Prostate gland (tissue), 2 donors: ENCODE data around the gene COL1A1. TPM values are rescaled to one million over a fixed set of nuclear protein-coding genes. Genes with fewer than 3 reads are reported as not detected.
A peak's percentile ranks its signal among the peaks of the same experiment; 100 is the strongest.

Source experiments
- DNase-seq: peaks from one replicate; pipeline ENCODE4 v3.0.0-alpha.2; 2019; ENCODE audit warnings: low spot score
- H3K27ac ChIP-seq, 2 donors: fragments of 200-600 bp; sonication (generic); 2 replicates each; pipeline ENCODE4 v1.5.1; 2017 to 2019
- H3K27me3 ChIP-seq: fragments of 200-600 bp; sonication (generic); replicated peaks from 2 replicates; pipeline ENCODE4 v1.5.1; 2019; ENCODE audit not compliant: insufficient read depth
- H3K36me3 ChIP-seq, 2 donors: fragments of 200-600 bp; sonication (generic); 1 replicate in 1 of 2; 2 replicates in 1 of 2; pipeline versions ENCODE4 v1.5.1 to v1.8.1; 2017 to 2019
- H3K4me1 ChIP-seq: fragments of 200-600 bp; sonication (generic); replicated peaks from 2 replicates; pipeline ENCODE4 v1.5.1; 2019
- H3K4me3 ChIP-seq, 2 donors: fragments of 200-600 bp; sonication (generic); 2 replicates each; pipeline ENCODE4 v1.5.1; 2017 to 2019
- H3K9me3 ChIP-seq: fragments of 200-600 bp; sonication (generic); 2 replicates; pipeline ENCODE4 v1.5.1; 2017
- POLR2A ChIP-seq: fragments of 450-650 bp; IDR thresholded peaks from one replicate; pipeline ENCODE4 v1.6.1; 2016; ENCODE audit warnings: antibody characterized with exemption, mild to moderate bottlenecking
- POLR2AphosphoS5 ChIP-seq: sonication (generic); formaldehyde crosslinking; IDR thresholded peaks from one replicate; pipeline ENCODE4 v1.6.1; 2017; ENCODE audit warnings: antibody characterized with exemption
- WGBS: methylation state at CpG from one replicate; pipeline ENCODE4 v1.1.5; 2018; 5-methylcytosine and 5-hydroxymethylcytosine counted together
- intact Hi-C: fragments of 100-400 bp; cut with DNase I; formaldehyde crosslinking; loops from one replicate; pipeline ENCODE4 v1.14.2; 2022
- total RNA-seq, 2 donors: library from RNA; depleted of rRNA; stranded (reverse); fragments of >200 nt; gene quantifications; one replicate each; pipeline ENCODE4 v1.1.0, GENCODE V29; 2016
- TF ChIP-seq, protein P1 (sequence below), 4 experiments: fragments of 200-600 bp in 2 of 4; fragments of 450-650 bp in 2 of 4; sonication (generic) in 2 of 4; IDR thresholded peaks; 1 replicate in 3 of 4; 2 replicates in 1 of 4; pipeline ENCODE4 v1.5.1; 2016 to 2019; ENCODE audit warnings: antibody characterized with exemption in 4 of 4, mild to moderate bottlenecking in 2 of 4, moderate library complexity in 2 of 4

The COL1A1 gene
- total RNA-seq, 2 donors from 2014 or later: 21.5 to 81.0 TPM

DNA sequence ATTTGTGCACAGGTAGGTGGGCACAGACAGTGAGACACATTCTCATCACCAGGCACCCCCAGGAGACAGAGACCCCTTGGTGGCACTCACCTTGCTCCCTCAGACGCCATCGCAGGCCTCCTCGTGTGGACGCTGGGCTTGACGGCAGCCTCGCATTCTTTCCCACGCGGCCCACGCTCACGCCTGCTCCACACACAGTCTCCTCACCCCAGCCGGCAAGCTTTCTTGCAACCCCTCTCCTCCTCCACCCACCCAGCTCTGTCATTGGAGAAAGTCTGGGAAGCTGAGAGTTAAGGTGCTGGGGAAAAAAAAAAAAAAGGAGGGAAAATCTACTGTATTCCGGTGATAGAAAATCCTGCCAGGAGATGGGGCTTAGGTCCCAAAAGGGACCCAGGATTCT is 20.8 kb downstream of the COL1A1 start:
- TF ChIP-seq, protein P1, sequence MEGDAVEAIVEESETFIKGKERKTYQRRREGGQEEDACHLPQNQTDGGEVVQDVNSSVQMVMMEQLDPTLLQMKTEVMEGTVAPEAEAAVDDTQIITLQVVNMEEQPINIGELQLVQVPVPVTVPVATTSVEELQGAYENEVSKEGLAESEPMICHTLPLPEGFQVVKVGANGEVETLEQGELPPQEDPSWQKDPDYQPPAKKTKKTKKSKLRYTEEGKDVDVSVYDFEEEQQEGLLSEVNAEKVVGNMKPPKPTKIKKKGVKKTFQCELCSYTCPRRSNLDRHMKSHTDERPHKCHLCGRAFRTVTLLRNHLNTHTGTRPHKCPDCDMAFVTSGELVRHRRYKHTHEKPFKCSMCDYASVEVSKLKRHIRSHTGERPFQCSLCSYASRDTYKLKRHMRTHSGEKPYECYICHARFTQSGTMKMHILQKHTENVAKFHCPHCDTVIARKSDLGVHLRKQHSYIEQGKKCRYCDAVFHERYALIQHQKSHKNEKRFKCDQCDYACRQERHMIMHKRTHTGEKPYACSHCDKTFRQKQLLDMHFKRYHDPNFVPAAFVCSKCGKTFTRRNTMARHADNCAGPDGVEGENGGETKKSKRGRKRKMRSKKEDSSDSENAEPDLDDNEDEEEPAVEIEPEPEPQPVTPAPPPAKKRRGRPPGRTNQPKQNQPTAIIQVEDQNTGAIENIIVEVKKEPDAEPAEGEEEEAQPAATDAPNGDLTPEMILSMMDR (IDR thresholded peaks at IDR 0.05): no peak
- TF ChIP-seq POLR2AphosphoS5: no peak
- no peak for TF ChIP-seq POLR2A
- WGBS: 80% methylated on average over 12 of the region's 12 CpGs

DNA sequence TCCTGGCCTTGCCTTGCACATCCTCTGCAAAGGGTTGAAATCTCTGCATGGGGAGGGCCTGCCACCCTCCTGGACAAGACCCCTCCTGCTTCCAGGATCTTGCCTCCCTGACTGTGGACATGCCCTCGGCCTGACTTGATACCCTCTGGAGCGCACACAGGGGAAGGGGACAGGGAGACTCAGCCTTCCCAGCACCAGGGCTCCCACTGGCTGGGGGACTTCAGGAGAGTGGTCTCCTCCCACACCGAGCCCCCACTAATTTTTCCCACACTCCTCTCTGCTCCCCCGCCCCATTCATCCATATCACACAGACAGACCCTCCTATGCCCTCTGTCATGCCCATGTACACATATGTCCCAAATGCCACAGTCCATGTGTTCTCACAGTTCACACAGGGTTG is 21.3 kb downstream of the COL1A1 start:
- Histone ChIP-seq H3K4me3 (no peak overlapping the region), H3K36me3 (no peaks in the 10 kb centered on the region), H3K9me3 (no peaks in the 10 kb centered on the region), H3K4me1 (peaks cover 5% of the 10 kb centered on the region), H3K27me3 (no peaks in the 10 kb centered on the region), H3K27ac (no peak overlapping the region)
- intact Hi-C loops: no loop called here
- no peak for TF ChIP-seq POLR2AphosphoS5
- no peak for TF ChIP-seq POLR2A
- DNase-seq: no peak
- WGBS: 95% methylated on average over 4 of the region's 4 CpGs

More for the DNA sequence above, 20.8 kb downstream of the COL1A1 start:
- Histone ChIP-seq H3K27me3 (no peaks in the 10 kb centered on the region), H3K27ac (no peak overlapping the region), H3K9me3 (no peaks in the 10 kb centered on the region), H3K4me1 (peaks cover 5% of the 10 kb centered on the region), H3K36me3 (no peaks in the 10 kb centered on the region), H3K4me3 (no peak overlapping the region)
- intact Hi-C loops: no loop called here
- DNase-seq: no peak

DNA sequence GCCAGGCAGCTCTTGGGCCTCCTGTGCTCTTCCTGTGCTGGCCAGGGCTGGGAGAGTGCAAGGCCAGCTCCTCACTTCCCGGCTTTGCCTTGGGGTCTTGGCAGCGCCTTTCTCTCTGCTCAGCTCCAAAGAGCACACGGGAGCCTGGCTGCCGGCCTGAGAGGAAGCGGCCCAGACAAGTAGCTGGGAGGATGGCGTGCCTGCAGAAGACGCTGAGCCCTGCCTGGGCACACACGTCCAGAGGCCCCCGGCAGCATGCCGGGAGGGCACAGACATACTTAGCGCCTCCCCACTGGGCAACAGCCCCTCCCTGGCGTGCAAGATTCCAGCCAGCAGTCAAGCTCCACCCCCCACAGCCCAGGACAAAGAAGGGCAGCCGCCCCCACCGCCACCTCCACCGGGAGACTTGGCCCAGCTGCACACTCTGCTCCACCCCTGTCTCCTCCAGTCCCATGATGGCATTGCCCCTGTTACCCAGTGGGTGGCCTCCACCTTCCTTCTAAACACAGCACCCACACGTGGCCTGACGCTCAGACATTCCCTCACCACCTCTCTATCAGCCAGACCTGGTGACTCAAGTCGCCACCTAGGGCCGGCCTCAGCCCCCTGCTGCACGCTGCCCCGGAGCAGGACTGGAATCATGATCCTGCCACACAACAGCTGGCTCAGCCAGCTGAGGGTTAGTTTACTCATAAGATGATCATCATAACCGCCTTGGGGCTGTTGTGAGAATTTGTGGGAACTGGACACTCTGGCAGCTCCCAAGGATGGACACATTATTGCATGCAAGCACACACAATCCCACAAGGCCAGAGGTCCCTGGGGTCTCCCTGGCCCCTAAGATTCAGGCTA is 23.2 kb downstream of the COL1A1 start:
- H3K9me3 ChIP-seq: no peaks in the 10 kb centered on the region
- peak; percentile 84 for DNase-seq
- H3K36me3 ChIP-seq: no peaks in the 10 kb centered on the region
- peak overlapping the region; percentile 64 to 68 for H3K27ac ChIP-seq
- TF ChIP-seq, protein P1 (IDR thresholded peaks at IDR 0.05): peak in 3 of 4 experiments; percentile 44 to 74 (median 56)
- TF ChIP-seq POLR2AphosphoS5: peak; percentile 80
- TF ChIP-seq POLR2A: peak; percentile 49
- 4% methylated on average over 18 of the region's 22 CpGs for WGBS
- H3K27me3 ChIP-seq: no peaks in the 10 kb centered on the region
- H3K4me1 ChIP-seq: peaks cover 5% of the 10 kb centered on the region
- intact Hi-C loops: no loop called here
- no peak overlapping the region for H3K4me3 ChIP-seq

DNA sequence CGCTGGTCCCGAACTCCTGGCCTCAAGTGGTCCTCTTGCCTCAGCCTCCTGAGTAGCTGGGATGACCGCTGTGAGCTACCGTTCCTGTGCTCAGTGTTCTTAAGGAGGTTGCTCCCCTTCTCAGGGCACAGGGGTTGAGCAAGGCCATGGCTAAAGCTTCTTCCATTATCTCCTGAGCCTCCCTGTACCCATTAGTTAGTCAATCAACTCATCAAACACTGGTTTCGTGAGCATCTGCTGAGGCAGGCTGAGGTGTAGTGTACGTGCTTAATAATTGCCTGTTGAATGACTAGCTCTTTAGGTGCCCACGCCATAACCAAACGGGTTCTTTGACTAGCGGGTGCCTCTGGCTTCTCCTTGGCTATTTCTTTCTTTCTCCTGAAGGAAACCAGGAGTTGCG is 24.0 kb downstream of the COL1A1 start:
- peaks cover 5% of the 10 kb centered on the region for H3K4me1 ChIP-seq
- H3K27ac ChIP-seq: peak overlapping the region; percentile 64 to 68
- WGBS: 67% methylated on average over 10 of the region's 10 CpGs
- no peaks in the 10 kb centered on the region for H3K9me3 ChIP-seq
- no peak for DNase-seq
- TF ChIP-seq POLR2AphosphoS5 (no peak), POLR2A (no peak)
- TF ChIP-seq, protein P1 (IDR thresholded peaks at IDR 0.05): no peak
- H3K27me3 ChIP-seq: no peaks in the 10 kb centered on the region
- H3K4me3 ChIP-seq: no peak overlapping the region
- intact Hi-C loops: no loop called here
- no peaks in the 10 kb centered on the region for H3K36me3 ChIP-seq

DNA sequence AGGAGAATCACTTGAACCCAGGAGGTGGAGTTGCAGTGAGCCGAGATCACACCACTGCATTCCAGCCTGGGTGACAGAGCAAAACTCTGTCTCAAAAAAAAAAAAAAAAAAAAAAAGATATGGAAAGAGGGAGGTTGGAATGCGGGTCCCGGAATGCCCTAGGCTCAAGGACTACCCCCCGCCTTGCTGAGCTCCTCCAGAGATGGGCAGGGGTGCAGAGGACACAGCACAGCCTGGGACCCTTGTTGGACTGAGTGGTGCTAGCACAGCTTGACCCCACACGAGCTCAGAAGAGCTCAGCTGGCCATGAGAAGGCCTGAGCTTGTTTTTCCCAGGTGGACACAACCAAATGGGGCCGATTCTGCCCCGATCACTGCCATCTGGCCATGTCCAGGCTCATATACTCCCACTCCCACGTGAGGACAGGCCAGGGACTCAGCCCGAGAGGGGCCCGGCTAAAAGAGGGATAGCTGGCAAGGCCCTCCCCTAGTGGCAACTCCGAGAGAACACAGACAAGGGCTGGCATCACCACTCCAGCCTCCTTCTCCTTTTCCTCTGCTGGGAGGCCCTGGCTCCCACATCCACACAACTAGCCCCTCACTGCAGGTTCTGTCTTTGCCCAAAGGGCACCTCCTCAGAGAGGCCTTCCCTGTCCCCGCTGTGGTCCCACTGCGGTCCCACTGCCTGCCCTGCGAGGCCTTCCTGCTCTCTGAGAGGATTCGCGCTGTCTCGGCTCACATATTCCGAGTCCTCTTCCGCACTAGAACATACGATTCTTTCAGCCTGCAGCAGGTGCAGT is 24.7 kb downstream of the COL1A1 start:
- Histone ChIP-seq H3K4me1 (peaks cover 5% of the 10 kb centered on the region), H3K9me3 (no peaks in the 10 kb centered on the region), H3K36me3 (no peaks in the 10 kb centered on the region), H3K27ac (peak overlapping the region; percentile 64 to 68), H3K27me3 (no peaks in the 10 kb centered on the region), H3K4me3 (no peak overlapping the region)
- TF ChIP-seq, protein P1 (IDR thresholded peaks at IDR 0.05): no peak
- TF ChIP-seq POLR2AphosphoS5: no peak
- TF ChIP-seq POLR2A: no peak
- 80% methylated on average over 20 of the region's 20 CpGs for WGBS
- no peak for DNase-seq
- intact Hi-C loops: no loop called here
